Esophagus squamous epithelium (tissue), 5 donors: Measurements from ENCODE around the gene HAO2. TPM values are rescaled to one million over a fixed set of nuclear protein-coding genes. Genes with fewer than 3 reads are reported as not detected.

Source experiments
- DNase-seq: peaks from one replicate; lab custom pipeline; 2025; lab: John Stamatoyannopoulos, UW
- H3K27ac ChIP-seq, 4 donors: fragments of 200-600 bp; sonication (generic); one replicate each; pipeline ENCODE4 v1.5.1; 2016 to 2019; ENCODE audit warnings: mild to moderate bottlenecking in 1 of 4
- H3K27me3 ChIP-seq, 4 donors: fragments of 200-600 bp; sonication (generic); 1 replicate in 3 of 4; 2 replicates in 1 of 4; pipeline versions ENCODE4 v1.5.1 to v1.6.0; 2017 to 2021; ENCODE audit warnings: antibody characterized with exemption in 1 of 4
- H3K36me3 ChIP-seq, 3 donors: fragments of 200-600 bp; sonication (generic); one replicate each; pipeline ENCODE4 v1.5.1; 2016 to 2019
- H3K4me1 ChIP-seq, 3 donors: fragments of 200-600 bp; sonication (generic); one replicate each; pipeline ENCODE4 v1.5.1; 2017 to 2019
- H3K4me3 ChIP-seq, 4 donors: fragments of 200-600 bp; sonication (generic); 1 replicate in 3 of 4; 2 replicates in 1 of 4; pipeline ENCODE4 v1.5.1; 2016 to 2019; ENCODE audit warnings: mild to moderate bottlenecking in 2 of 4, moderate library complexity in 1 of 4
- H3K9me3 ChIP-seq, 3 donors: fragments of 200-600 bp; sonication (generic); one replicate each; pipeline ENCODE4 v1.5.1; 2016 to 2019
- POLR2A ChIP-seq, 4 donors: fragments of 450-650 bp; IDR thresholded peaks; one replicate each; pipeline ENCODE4 v1.6.1; 2017; ENCODE audit warnings: antibody characterized with exemption in 4 of 4, mild to moderate bottlenecking in 4 of 4, moderate library complexity in 3 of 4
- WGBS, 2 donors: methylation state at CpG; one replicate each; pipeline ENCODE4 v1.1.5; 2018; 5-methylcytosine and 5-hydroxymethylcytosine counted together
- intact Hi-C: fragments of 100-400 bp; cut with DNase I; formaldehyde crosslinking; loops from one replicate; pipeline ENCODE4 v1.15.0; 2022
- total RNA-seq, 4 donors: library from RNA; depleted of rRNA; stranded (reverse); fragments of >200 nt; gene quantifications; one replicate each; pipeline ENCODE4 v1.1.0, GENCODE V29; 2016
- TF ChIP-seq, protein P1 (sequence below), 6 experiments: fragments of 450-650 bp in 4 of 6; fragments of 200-600 bp in 2 of 6; sonication (generic) in 2 of 6; IDR thresholded peaks; one replicate each; pipeline ENCODE4 v1.5.1; 2016 to 2019; ENCODE audit warnings: antibody characterized with exemption in 6 of 6, mild to moderate bottlenecking in 4 of 6, moderate library complexity in 4 of 6
- donor health status: DM: yes; HTN: yes; CAD: no.

The HAO2 gene
- total RNA-seq: not detected

DNA sequence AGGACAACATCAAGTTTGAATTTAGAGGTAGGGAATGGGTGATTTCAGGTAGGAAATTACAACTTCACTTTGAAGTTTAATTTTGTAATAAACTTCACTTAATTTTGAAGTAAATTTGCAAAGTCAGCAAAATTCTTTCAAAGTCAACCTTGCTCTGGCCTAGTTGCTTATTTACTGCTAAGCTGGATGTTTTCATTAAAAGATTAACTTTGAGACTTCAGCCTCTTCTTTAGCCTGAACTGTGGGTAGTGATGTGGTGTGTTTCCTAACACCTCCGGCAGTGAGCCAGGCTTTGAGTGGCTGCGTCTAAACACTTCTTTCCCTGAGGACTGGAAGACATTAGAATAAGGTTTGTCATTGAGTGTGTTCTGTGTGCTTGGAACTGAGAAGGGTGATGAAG, at the start of gene HAO2:
Gene HAO2 (plus strand): TSS at position 232 of the 400 bp plus-strand sequence. CDS start 12,301 bp downstream, outside the sequence.
- DNase-seq: no peak
- no peak within 1 kb of the TSS for H3K27ac ChIP-seq
- TF ChIP-seq, protein P1, sequence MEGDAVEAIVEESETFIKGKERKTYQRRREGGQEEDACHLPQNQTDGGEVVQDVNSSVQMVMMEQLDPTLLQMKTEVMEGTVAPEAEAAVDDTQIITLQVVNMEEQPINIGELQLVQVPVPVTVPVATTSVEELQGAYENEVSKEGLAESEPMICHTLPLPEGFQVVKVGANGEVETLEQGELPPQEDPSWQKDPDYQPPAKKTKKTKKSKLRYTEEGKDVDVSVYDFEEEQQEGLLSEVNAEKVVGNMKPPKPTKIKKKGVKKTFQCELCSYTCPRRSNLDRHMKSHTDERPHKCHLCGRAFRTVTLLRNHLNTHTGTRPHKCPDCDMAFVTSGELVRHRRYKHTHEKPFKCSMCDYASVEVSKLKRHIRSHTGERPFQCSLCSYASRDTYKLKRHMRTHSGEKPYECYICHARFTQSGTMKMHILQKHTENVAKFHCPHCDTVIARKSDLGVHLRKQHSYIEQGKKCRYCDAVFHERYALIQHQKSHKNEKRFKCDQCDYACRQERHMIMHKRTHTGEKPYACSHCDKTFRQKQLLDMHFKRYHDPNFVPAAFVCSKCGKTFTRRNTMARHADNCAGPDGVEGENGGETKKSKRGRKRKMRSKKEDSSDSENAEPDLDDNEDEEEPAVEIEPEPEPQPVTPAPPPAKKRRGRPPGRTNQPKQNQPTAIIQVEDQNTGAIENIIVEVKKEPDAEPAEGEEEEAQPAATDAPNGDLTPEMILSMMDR (IDR thresholded peaks at IDR 0.05): no peak
- TF ChIP-seq POLR2A (IDR thresholded peaks at IDR 0.05): no peak
- WGBS, 2 donors: 56 to 70% methylated on average over 2 of the region's 2 CpGs
- peaks cover 0 to 4% (median 0%) of the 10 kb centered on the region in 3 donors for H3K4me1 ChIP-seq
- H3K36me3 ChIP-seq: no peaks in the 10 kb centered on the region
- H3K27me3 ChIP-seq: peaks cover 0 to 4% (median 0%) of the 10 kb centered on the region in 4 donors
- no peaks in the 10 kb centered on the region for H3K9me3 ChIP-seq
- intact Hi-C loops: loop anchor here (5.0 kb wide), 1 partner anchor 81 kb away; no protein-coding TSS in a partner anchor
- H3K4me3 ChIP-seq: no peak within 1 kb of the TSS

DNA sequence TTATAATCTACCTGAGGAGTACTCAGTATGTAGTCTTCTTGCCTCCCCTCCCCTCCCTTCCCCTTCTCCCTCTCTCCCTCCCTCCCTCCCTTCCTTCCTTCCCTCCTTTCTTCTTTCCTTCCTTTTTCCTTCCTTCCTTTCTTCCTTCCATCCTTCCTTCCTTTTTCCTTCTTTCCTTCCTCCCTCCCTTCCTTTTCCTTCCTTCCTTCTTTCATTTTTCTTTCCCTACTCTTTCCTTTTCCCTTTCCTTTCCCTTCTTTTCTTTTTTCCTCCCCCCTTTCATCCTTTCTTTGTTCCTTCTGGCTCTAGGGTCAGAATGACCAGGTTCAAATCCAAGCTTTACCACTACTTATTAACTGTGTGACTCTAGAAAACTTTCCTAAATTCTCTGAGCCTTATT, 48.5 kb upstream of the HAO2 start:
- Histone ChIP-seq H3K9me3 (no peaks in the 10 kb centered on the region), H3K4me3 (no peak overlapping the region), H3K27me3 (no peaks in the 10 kb centered on the region), H3K4me1 (no peaks in the 10 kb centered on the region), H3K27ac (no peak overlapping the region), H3K36me3 (no peaks in the 10 kb centered on the region)
- intact Hi-C loops: no loop called here
- no peak for TF ChIP-seq POLR2A (IDR thresholded peaks at IDR 0.05)
- TF ChIP-seq, protein P1 (IDR thresholded peaks at IDR 0.05): no peak
- no peak for DNase-seq

GRCh38 chr1:119321666-119322419, 46.7 kb upstream of the HAO2 start:
- Histone ChIP-seq H3K4me3 (no peak overlapping the region), H3K27me3 (no peaks in the 10 kb centered on the region), H3K4me1 (peaks cover 0 to 2% (median 0%) of the 10 kb centered on the region in 3 donors), H3K36me3 (no peaks in the 10 kb centered on the region), H3K27ac (no peak overlapping the region), H3K9me3 (no peaks in the 10 kb centered on the region)
- intact Hi-C loops: no loop called here
- no peak for DNase-seq
- TF ChIP-seq, protein P1 (IDR thresholded peaks at IDR 0.05): no peak
- TF ChIP-seq POLR2A (IDR thresholded peaks at IDR 0.05): no peak
- 49 to 72% methylated on average over 5 of the region's 5 CpGs for WGBS, 2 donors

- peaks cover 5 to 14% (median 6%) of the 10 kb centered on the region in 3 donors for H3K4me1 ChIP-seq
- no peak overlapping the region for H3K27ac ChIP-seq
- WGBS, 2 donors: 75 to 86% methylated on average over 5 of the region's 5 CpGs
- H3K27me3 ChIP-seq: no peaks in the 10 kb centered on the region
- H3K36me3 ChIP-seq: no peaks in the 10 kb centered on the region
- H3K4me3 ChIP-seq: no peak overlapping the region
- TF ChIP-seq, protein P1 (IDR thresholded peaks at IDR 0.05): no peak
- no peak for TF ChIP-seq POLR2A (IDR thresholded peaks at IDR 0.05)
- no peak for DNase-seq
- intact Hi-C loops: no loop called here
- H3K9me3 ChIP-seq: no peaks in the 10 kb centered on the region
These were observed 45.2 kb upstream of the HAO2 start for GRCh38 chr1:119323216-119323982.

- H3K27me3 ChIP-seq: no peaks in the 10 kb centered on the region
- H3K4me3 ChIP-seq: no peak overlapping the region
- no peaks in the 10 kb centered on the region for H3K9me3 ChIP-seq
- no peak overlapping the region for H3K27ac ChIP-seq
- WGBS, 2 donors: 63 to 71% methylated on average over 1 of the region's 1 CpG
- TF ChIP-seq, protein P1 (IDR thresholded peaks at IDR 0.05): no peak
- TF ChIP-seq POLR2A (IDR thresholded peaks at IDR 0.05): no peak
- H3K36me3 ChIP-seq: no peaks in the 10 kb centered on the region
- DNase-seq: no peak
- peaks cover 5 to 14% (median 6%) of the 10 kb centered on the region in 3 donors for H3K4me1 ChIP-seq
- intact Hi-C loops: no loop called here
These were observed 44.4 kb upstream of the HAO2 start for GRCh38 chr1:119324198-119324597.
